ENCODE results near the gene DTX4. TPM values are rescaled to one million over a fixed set of nuclear protein-coding genes. Genes with fewer than 3 reads are reported as not detected.
A peak's percentile ranks its signal among the peaks of the same experiment; 100 is the strongest.

DTX4 gene
- polyA plus RNA-seq, 6 donors from 2014 or later, result 7.1 to 21.0 (median 12.9) TPM

- ATAC-seq (ENCODE audit: low read depth in 2 of 2), result no peak
- no peaks in the 10 kb centered on the region for H3K36me3 Mint-ChIP-seq
- DNase-seq, result no peak
- no peaks in the 10 kb centered on the region for H3K27me3 Mint-ChIP-seq
- H3K4me1 Mint-ChIP-seq, result peaks cover 69 to 94% (median 74%) of the 10 kb centered on the region in 3 donors
- H3K27ac Mint-ChIP-seq, result peak overlapping the region in 4 of 6 donors; percentile 44 to 96 (median 78)
- H3K4me3 Mint-ChIP-seq, result peak overlapping the region in 2 of 8 donors; percentile 30 to 42
- H3K9me3 Mint-ChIP-seq, result peaks cover 0 to 5% (median 0%) of the 10 kb centered on the region in 7 donors
These were observed 47.9 kb downstream of the DTX4 start for GRCh38 chr11:59219836-59220235.

- H3K4me1 Mint-ChIP-seq, result peaks cover 68 to 89% (median 74%) of the 10 kb centered on the region in 3 donors
- H3K36me3 Mint-ChIP-seq, result no peaks in the 10 kb centered on the region
- ATAC-seq (ENCODE audit: low read depth in 2 of 2) (no peak), DNase-seq (no peak)
- peak overlapping the region in 4 of 8 donors; percentile 2 to 75 (median 32) for H3K4me3 Mint-ChIP-seq
- H3K27me3 Mint-ChIP-seq, result no peaks in the 10 kb centered on the region
- peaks cover 0 to 5% (median 0%) of the 10 kb centered on the region in 7 donors for H3K9me3 Mint-ChIP-seq
- H3K27ac Mint-ChIP-seq, result peak overlapping the region; percentile 92 to 97 (median 94)
These were observed 49.5 kb downstream of the DTX4 start for GRCh38 chr11:59221441-59221840.

- H3K4me3 Mint-ChIP-seq, result peak overlapping the region in 7 of 8 donors; percentile 25 to 72 (median 62)
- H3K4me1 Mint-ChIP-seq, result peaks cover 57 to 78% (median 63%) of the 10 kb centered on the region in 3 donors
- no peaks in the 10 kb centered on the region for H3K36me3 Mint-ChIP-seq
- H3K9me3 Mint-ChIP-seq, result peaks cover 0 to 5% (median 0%) of the 10 kb centered on the region in 7 donors
- DNase-seq, result no peak
- peak; percentile 24 to 27 for ATAC-seq (ENCODE audit: low read depth in 2 of 2)
- no peaks in the 10 kb centered on the region for H3K27me3 Mint-ChIP-seq
- peak overlapping the region; percentile 60 to 98 (median 95) for H3K27ac Mint-ChIP-seq
These were observed 50.6 kb downstream of the DTX4 start for GRCh38 chr11:59222464-59223060.

- peak overlapping the region; percentile 24 to 72 (median 62) for H3K4me3 Mint-ChIP-seq
- DNase-seq, result peak; percentile 60
- H3K36me3 Mint-ChIP-seq, result no peaks in the 10 kb centered on the region
- H3K9me3 Mint-ChIP-seq, result peaks cover 0 to 5% (median 0%) of the 10 kb centered on the region in 7 donors
- peak overlapping the region; percentile 92 to 98 (median 96) for H3K27ac Mint-ChIP-seq
- no peaks in the 10 kb centered on the region for H3K27me3 Mint-ChIP-seq
- peaks cover 53 to 72% (median 56%) of the 10 kb centered on the region in 3 donors for H3K4me1 Mint-ChIP-seq
- peak; percentile 80 to 81 for ATAC-seq (ENCODE audit: low read depth in 2 of 2)
These were observed 51.2 kb downstream of the DTX4 start for GRCh38 chr11:59223177-59223576.

GRCh38 chr11:59223611-59224010 lies 51.7 kb downstream of the DTX4 start:
- DNase-seq (no peak), ATAC-seq (ENCODE audit: low read depth in 2 of 2) (no peak)
- H3K4me3 Mint-ChIP-seq, result peak overlapping the region in 7 of 8 donors; percentile 24 to 68 (median 61)
- peaks cover 0 to 5% (median 0%) of the 10 kb centered on the region in 7 donors for H3K9me3 Mint-ChIP-seq
- peaks cover 48 to 67% (median 52%) of the 10 kb centered on the region in 3 donors for H3K4me1 Mint-ChIP-seq
- H3K36me3 Mint-ChIP-seq, result no peaks in the 10 kb centered on the region
- peak overlapping the region; percentile 92 to 97 (median 96) for H3K27ac Mint-ChIP-seq
- no peaks in the 10 kb centered on the region for H3K27me3 Mint-ChIP-seq

- Mint-ChIP-seq H3K4me1 (peaks cover 45 to 59% (median 52%) of the 10 kb centered on the region in 3 donors), H3K27me3 (no peaks in the 10 kb centered on the region), H3K9me3 (peaks cover 0 to 5% (median 0%) of the 10 kb centered on the region in 7 donors), H3K36me3 (no peaks in the 10 kb centered on the region), H3K27ac (peak overlapping the region; percentile 83 to 97 (median 94)), H3K4me3 (peak overlapping the region in 5 of 8 donors; percentile 11 to 68 (median 62))
- ATAC-seq (ENCODE audit: low read depth in 2 of 2) (peak; percentile 44 to 46), DNase-seq (no peak)
These were observed 52.5 kb downstream of the DTX4 start for GRCh38 chr11:59224351-59224928.

GRCh38 chr11:59225017-59225416 lies 53.1 kb downstream of the DTX4 start:
- H3K27me3 Mint-ChIP-seq, result no peaks in the 10 kb centered on the region
- peak overlapping the region; percentile 13 to 96 (median 92) for H3K27ac Mint-ChIP-seq
- H3K4me3 Mint-ChIP-seq, result peak overlapping the region in 1 of 8 donors; percentile 52
- peaks cover 0 to 5% (median 0%) of the 10 kb centered on the region in 7 donors for H3K9me3 Mint-ChIP-seq
- DNase-seq, result no peak
- H3K4me1 Mint-ChIP-seq, result peaks cover 40 to 53% (median 52%) of the 10 kb centered on the region in 3 donors
- no peak for ATAC-seq (ENCODE audit: low read depth in 2 of 2)
- H3K36me3 Mint-ChIP-seq, result no peaks in the 10 kb centered on the region

GRCh38 chr11:59226396-59226795 lies 54.5 kb downstream of the DTX4 start:
- ATAC-seq (ENCODE audit: low read depth in 2 of 2) (no peak), DNase-seq (no peak)
- peaks cover 36 to 41% (median 40%) of the 10 kb centered on the region in 3 donors for H3K4me1 Mint-ChIP-seq
- H3K4me3 Mint-ChIP-seq, result no peak overlapping the region
- H3K9me3 Mint-ChIP-seq, result peaks cover 0 to 12% (median 6%) of the 10 kb centered on the region in 7 donors
- H3K27me3 Mint-ChIP-seq, result no peaks in the 10 kb centered on the region
- H3K27ac Mint-ChIP-seq, result peak overlapping the region in 1 of 6 donors; percentile 9
- peaks cover 0 to 9% of the 10 kb centered on the region in 2 donors for H3K36me3 Mint-ChIP-seq

GRCh38 chr11:59240322-59240721 lies 68.4 kb downstream of the DTX4 start:
- Mint-ChIP-seq H3K36me3 (peaks cover 6 to 7% of the 10 kb centered on the region in 2 donors), H3K27me3 (no peaks in the 10 kb centered on the region), H3K4me3 (no peak overlapping the region), H3K4me1 (peaks cover 0 to 6% (median 0%) of the 10 kb centered on the region in 3 donors), H3K9me3 (peaks cover 0 to 44% (median 16%) of the 10 kb centered on the region in 7 donors), H3K27ac (no peak overlapping the region)
- DNase-seq, result no peak
- ATAC-seq (ENCODE audit: low read depth in 2 of 2), result no peak

- Mint-ChIP-seq H3K36me3 (peaks cover 6 to 7% of the 10 kb centered on the region in 2 donors), H3K4me3 (no peak overlapping the region), H3K9me3 (peaks cover 0 to 23% (median 12%) of the 10 kb centered on the region in 7 donors), H3K4me1 (peaks cover 9 to 18% (median 14%) of the 10 kb centered on the region in 3 donors), H3K27ac (no peak overlapping the region), H3K27me3 (no peaks in the 10 kb centered on the region)
- ATAC-seq (ENCODE audit: low read depth in 2 of 2), result no peak
- no peak for DNase-seq
These were observed 71.7 kb downstream of the DTX4 start for GRCh38 chr11:59243633-59244032.

- H3K9me3 Mint-ChIP-seq, result peaks cover 0 to 4% (median 0%) of the 10 kb centered on the region in 7 donors
- no peak for DNase-seq
- peaks cover 9 to 21% (median 17%) of the 10 kb centered on the region in 3 donors for H3K4me1 Mint-ChIP-seq
- peak overlapping the region in 4 of 6 donors; percentile 3 to 79 (median 50) for H3K27ac Mint-ChIP-seq
- no peaks in the 10 kb centered on the region for H3K27me3 Mint-ChIP-seq
- H3K4me3 Mint-ChIP-seq, result no peak overlapping the region
- no peaks in the 10 kb centered on the region for H3K36me3 Mint-ChIP-seq
- ATAC-seq (ENCODE audit: low read depth in 2 of 2), result no peak
These were observed 75.7 kb downstream of the DTX4 start for GRCh38 chr11:59247531-59248227.

GRCh38 chr11:59249535-59249934 lies 77.6 kb downstream of the DTX4 start:
- DNase-seq, result no peak
- H3K27me3 Mint-ChIP-seq, result no peaks in the 10 kb centered on the region
- peak overlapping the region in 1 of 6 donors; percentile 43 for H3K27ac Mint-ChIP-seq

GRCh38 chr11:59253001-59253400 lies 81.1 kb downstream of the DTX4 start:
- no peaks in the 10 kb centered on the region for H3K36me3 Mint-ChIP-seq
- H3K9me3 Mint-ChIP-seq, result peaks cover 0 to 3% (median 0%) of the 10 kb centered on the region in 7 donors
- H3K27ac Mint-ChIP-seq, result no peak overlapping the region
- H3K4me3 Mint-ChIP-seq, result no peak overlapping the region
- ATAC-seq (ENCODE audit: low read depth in 2 of 2) (no peak), DNase-seq (no peak)
- H3K27me3 Mint-ChIP-seq, result no peaks in the 10 kb centered on the region
- peaks cover 31 to 38% (median 33%) of the 10 kb centered on the region in 3 donors for H3K4me1 Mint-ChIP-seq

More at GRCh38 chr11:59249535-59249934, 77.6 kb downstream of the DTX4 start:
- no peak for ATAC-seq (ENCODE audit: low read depth in 2 of 2)
- no peak overlapping the region for H3K4me3 Mint-ChIP-seq
- H3K36me3 Mint-ChIP-seq, result no peaks in the 10 kb centered on the region
- peaks cover 0 to 3% (median 0%) of the 10 kb centered on the region in 7 donors for H3K9me3 Mint-ChIP-seq
- peaks cover 19 to 36% (median 26%) of the 10 kb centered on the region in 3 donors for H3K4me1 Mint-ChIP-seq

Data from naive B cell (primary cell).